Right forelimb (tissue), 1 donor: ENCODE measurements around the gene C10orf88.
"Not testable (repeated sequence)": the region's sequence is repeated elsewhere in the genome, so short reads cannot be mapped to it uniquely, and the experiment has no call there.

Experiments used
- DNase-seq: peaks from one replicate; pipeline ENCODE4 v3.0.0-alpha.2; 2018

Gene C10orf88

GRCh38 chr10:122957474-122957873 lies 3.4 kb upstream of the C10orf88 start:
- DNase-seq, result no peak

- DNase-seq, result no peak
Measured at GRCh38 chr10:122955892-122956291, 1.9 kb upstream of the C10orf88 start.

DNA sequence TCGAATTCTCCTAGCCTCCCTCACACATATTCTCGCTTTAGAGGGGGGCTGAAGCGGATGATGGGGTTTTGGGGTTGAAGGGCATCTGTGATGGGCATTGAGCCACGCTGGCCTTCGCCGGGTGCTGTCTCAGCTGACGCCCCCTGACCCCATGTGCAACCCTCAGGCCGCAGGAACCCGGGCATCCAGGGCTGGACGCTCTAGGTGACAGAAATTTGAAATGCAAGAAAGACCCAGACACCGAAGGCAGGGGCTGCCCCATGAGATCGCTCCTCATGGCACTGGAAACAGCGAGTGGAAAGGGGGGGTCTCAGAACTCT lies 664 bp upstream of the C10orf88 start:
- no peak for DNase-seq

DNA sequence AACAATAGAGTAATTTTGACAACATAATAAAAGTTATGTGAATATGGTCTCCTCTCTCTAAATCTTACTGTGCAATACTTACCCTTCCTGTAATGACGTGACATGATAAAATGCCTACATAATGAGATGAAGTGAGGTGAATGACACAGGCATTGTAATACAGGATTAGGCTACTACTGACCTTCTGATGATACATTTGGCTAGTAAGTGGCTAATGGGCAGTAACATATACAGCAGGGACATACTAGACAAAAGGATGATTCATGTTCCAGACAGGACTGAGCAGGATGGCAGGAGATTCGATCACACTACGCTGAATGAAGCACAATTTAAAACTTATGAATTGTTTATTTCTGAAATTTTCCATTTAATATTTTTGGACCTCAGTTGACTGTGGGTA lies 4.7 kb downstream of the C10orf88 start:
- no peak for DNase-seq

DNA sequence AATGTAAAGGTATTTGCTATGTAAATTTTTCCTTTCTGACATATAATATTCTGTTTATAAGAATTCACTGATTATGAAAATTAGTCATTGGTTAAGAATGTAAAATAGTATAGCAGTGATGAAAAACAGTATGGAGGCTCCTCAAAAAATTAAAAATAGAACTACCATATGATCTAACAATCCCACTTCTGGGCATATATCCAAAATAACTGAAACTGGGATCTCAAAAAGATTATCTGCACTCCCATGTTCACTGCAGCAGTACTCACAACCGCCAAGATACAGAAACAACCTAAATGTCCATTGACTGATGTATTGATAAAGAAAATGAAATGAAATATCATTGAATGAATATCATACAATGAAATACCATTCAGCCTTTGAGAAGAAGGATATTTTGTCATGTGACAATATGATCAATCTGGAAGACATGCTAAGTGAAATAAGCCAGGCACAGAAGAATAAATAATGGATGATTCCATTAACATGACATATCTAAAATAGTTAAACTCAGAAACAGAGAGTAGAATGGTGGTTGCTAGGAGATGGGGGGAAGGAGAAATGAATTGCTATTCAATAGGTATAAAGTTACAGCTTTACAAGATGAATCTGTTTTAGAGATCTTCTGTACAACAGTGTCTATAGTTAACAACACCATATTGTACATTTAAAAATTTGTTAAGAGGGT lies 14.0 kb downstream of the C10orf88 start:
- no peak for DNase-seq

GRCh38 chr10:122939133-122939855 lies 14.7 kb downstream of the C10orf88 start:
- DNase-seq, result no peak

GRCh38 chr10:122931088-122931906 lies 22.7 kb downstream of the C10orf88 start:
- DNase-seq, result no peak

DNA sequence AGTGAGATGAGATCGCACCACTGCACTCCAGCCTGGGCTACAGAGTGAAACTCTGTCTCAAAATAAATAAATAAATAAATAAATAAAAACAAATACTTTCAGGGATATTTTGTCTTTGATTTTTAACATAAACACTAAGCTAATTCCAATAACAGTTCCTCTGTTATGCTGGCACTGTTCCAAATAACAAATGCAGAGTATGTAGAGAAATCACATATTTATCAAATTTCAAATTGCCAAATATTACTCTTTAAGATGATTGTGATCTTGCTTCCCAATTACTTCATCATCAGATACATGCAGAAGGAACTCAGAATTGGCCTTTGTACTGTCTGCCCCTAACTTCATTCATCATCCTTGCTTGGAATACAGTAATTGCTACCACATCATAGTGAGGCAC lies 23.9 kb downstream of the C10orf88 start:
- no peak for DNase-seq

GRCh38 chr10:122915700-122916099 lies 38.3 kb downstream of the C10orf88 start:
- no peak for DNase-seq

DNA sequence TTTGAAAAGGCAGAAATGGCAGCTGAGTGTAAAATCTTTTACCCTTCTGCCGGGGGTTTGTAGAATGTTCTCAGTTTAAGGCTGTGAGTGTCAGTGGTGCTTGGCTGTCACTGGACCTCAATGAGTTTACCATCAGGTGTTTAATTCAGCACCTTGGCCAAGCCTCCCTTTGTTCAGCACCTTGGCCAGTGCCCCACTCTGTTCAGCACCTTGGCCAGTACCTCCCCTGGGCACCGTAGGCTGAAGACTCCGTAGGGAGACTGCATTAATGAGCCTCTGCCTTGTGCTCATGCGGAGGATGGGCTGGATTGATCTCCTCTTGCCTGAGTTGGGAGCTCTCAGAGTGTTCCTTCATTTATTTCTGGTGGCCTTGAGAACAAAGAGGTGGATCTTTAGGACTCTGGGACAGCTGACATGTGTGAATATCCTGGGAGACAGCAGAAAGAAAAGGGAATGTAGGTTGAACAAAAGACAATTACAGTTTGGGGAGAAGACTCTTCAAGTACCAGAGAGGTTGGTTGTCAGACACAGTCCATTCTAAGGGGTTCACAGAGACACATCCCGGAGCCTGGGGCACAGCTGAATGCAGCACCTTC lies 42.0 kb downstream of the C10orf88 start:
- DNase-seq, result peak; percentile 57

- DNase-seq, result no peak
Measured at GRCh38 chr10:122910310-122910709, 43.7 kb downstream of the C10orf88 start, which contains the start of gene FAM24A. TSS of gene FAM24A (plus strand) at chr10:122910610. CDS start at chr10:122911635, 1,025 bp downstream.

DNA sequence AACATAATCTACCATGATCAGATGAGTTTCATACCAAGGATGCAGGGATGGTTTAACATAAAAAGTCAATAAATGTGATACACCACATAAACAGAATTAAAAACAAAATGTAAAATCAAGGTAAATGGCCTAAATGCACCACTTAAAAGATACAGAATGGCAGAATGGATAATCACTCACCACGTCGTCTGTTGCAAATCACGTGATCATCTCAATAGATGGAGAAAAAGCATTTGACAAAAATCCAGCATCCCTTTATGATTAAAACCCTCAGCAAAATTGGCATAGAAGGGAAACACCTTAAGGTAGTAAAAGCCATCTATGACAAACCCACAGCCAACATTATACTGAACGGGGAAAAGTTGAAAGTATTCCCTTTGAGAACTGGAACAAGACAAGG lies 50.2 kb downstream of the C10orf88 start:
- DNase-seq, result not testable (repeated sequence)

DNA sequence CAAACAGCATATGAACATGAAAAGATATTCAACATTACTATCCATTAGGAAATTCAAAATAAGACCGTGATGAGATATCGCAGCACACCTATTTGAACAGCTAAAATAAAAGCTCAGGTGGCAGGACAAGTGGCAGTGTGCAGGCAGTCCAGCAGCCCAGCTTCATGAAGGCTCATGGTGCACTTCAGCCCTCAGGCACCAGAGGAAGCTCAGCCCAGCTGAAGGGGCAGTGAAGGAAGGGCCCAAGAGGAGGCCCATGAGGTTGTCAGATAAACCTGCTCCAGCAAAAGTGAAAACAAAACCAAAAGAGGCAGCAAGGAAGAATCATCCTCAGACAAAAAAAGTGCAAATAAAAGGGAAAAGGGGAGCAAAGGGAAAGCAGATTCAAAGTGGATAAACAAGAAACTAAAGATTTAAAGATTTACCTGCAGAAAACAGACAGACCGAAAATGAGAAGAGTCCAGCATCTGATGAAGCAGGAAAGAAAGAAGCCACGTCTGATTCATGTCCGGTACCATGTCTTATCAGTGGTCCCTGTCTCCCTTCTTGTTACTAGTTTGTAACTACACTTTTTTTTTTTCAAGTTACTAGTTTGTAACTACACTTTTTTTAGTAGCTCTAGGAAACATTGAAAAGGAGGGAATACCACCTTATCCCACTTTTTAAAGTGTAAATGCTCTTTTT lies 59.6 kb downstream of the C10orf88 start:
- DNase-seq, result no peak

GRCh38 chr10:122884166-122884565 lies 69.9 kb downstream of the C10orf88 start:
- no peak for DNase-seq

GRCh38 chr10:122882766-122883165 lies 71.3 kb downstream of the C10orf88 start:
- DNase-seq, result no peak
